ENCODE results near the gene OBSCN. TPM values are rescaled to one million over a fixed set of nuclear protein-coding genes. Genes with fewer than 3 reads are reported as not detected.
"Not testable (repeated sequence)": the region's sequence is repeated elsewhere in the genome, so short reads cannot be mapped to it uniquely, and the experiment has no call there.

The OBSCN gene
- total RNA-seq, 1 donor from 2014 or later: 21.6 TPM

- intact Hi-C loops (cut with micrococcal nuclease): loop anchor here (2.0 to 5.0 kb wide), 6 partner anchors 37 to 291 kb away; partner anchors contain the start of gene TRIM11
Observed at GRCh38 chr1:228211531-228212414, 3.9 kb downstream of the OBSCN start.

- intact Hi-C loops (cut with micrococcal nuclease): loop anchor here (2.0 to 5.0 kb wide), 6 partner anchors 38 to 290 kb away; partner anchors contain the start of gene TRIM11
Observed at GRCh38 chr1:228212415-228212965, 4.6 kb downstream of the OBSCN start.

GRCh38 chr1:228212966-228213844 lies 5.4 kb downstream of the OBSCN start:
- intact Hi-C loops (cut with micrococcal nuclease): loop anchor here (1.0 to 5.0 kb wide), 12 partner anchors 38 to 478 kb away; partner anchors contain the start of genes GUK1, JMJD4, RNF187 and SNAP47

GRCh38 chr1:228213917-228214808 lies 6.3 kb downstream of the OBSCN start:
- intact Hi-C loops (cut with micrococcal nuclease): loop anchor here (1.0 to 5.0 kb wide), 12 partner anchors 39 to 479 kb away; partner anchors contain the start of genes GUK1, JMJD4, RNF187 and SNAP47

GRCh38 chr1:228214921-228215662 lies 7.2 kb downstream of the OBSCN start:
- intact Hi-C loops (cut with micrococcal nuclease): loop anchor here (5.0 kb wide), 1 partner anchor 287 kb away; no protein-coding TSS in a partner anchor

GRCh38 chr1:228215663-228216116 lies 7.8 kb downstream of the OBSCN start:
- intact Hi-C loops (cut with micrococcal nuclease): no loop called here

GRCh38 chr1:228216371-228217320 lies 8.8 kb downstream of the OBSCN start:
- intact Hi-C loops (cut with micrococcal nuclease): no loop called here

GRCh38 chr1:228217551-228218344 lies 9.9 kb downstream of the OBSCN start:
- intact Hi-C loops (cut with micrococcal nuclease): no loop called here

GRCh38 chr1:228218513-228219244 lies 10.8 kb downstream of the OBSCN start:
- intact Hi-C loops (cut with micrococcal nuclease): no loop called here

GRCh38 chr1:228219245-228219961 lies 11.6 kb downstream of the OBSCN start:
- intact Hi-C loops (cut with micrococcal nuclease): no loop called here

GRCh38 chr1:228219962-228220780 lies 12.3 kb downstream of the OBSCN start:
- intact Hi-C loops (cut with micrococcal nuclease): no loop called here

- intact Hi-C loops (cut with micrococcal nuclease): not testable (repeated sequence)
Observed at GRCh38 chr1:228221097-228221496, 13.3 kb downstream of the OBSCN start.

- intact Hi-C loops (cut with micrococcal nuclease): no loop called here
Observed at GRCh38 chr1:228222548-228222947, 14.7 kb downstream of the OBSCN start.

GRCh38 chr1:228224198-228225164 lies 16.6 kb downstream of the OBSCN start:
- intact Hi-C loops (cut with micrococcal nuclease): no loop called here

Data from T-helper 2 cell treated with Interferon-gamma antibody and Interleukin-4, amounts not matched to agents 100 ng/mL and 5 ng/mL, for 36 hours (primary cell).